ENCODE measurements around the gene ZNF135.

ZNF135 gene

GRCh38 chr19:58095328-58095727 lies 36.2 kb downstream of the ZNF135 start:
- no peak for DNase-seq

DNA sequence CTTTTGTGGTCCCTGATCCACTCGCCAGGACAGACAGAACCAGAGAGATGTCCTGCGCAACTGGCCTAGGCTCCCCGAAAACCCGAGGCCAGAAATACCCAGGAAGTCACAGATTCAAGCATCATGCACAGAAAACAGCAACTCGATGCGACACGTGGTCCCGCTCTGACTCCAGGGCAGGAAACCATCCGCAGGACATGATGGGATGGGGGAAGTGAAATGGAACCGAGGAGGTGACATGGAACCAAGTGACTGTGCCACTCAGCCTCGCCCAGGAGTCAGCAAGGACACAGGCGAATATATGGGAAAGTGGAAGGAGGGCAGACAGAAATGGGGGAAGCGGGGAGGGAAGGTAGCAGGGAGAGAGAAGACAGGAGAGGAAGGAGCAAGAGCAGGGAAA lies 37.8 kb downstream of the ZNF135 start:
- no peak for DNase-seq

DNA sequence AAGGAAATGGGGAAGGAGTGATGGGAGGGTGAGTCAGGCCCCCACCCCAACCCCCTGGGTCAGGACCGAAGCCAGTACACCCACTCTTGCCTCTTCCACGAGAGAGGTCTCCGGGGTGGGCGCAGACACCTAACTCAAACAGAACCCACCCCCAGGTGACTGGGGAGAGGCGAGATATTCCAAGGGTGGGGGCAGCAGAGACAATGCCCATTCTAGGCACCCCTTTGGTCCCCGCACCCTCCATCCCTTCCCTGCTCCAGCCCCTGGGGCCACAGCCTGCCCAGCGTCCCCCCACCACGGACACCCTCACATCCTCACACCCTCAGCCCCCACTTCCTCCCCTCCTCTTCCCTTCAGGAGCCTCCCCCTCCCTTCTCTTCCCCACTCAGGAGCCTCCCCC lies 38.3 kb downstream of the ZNF135 start:
- DNase-seq, result no peak

DNA sequence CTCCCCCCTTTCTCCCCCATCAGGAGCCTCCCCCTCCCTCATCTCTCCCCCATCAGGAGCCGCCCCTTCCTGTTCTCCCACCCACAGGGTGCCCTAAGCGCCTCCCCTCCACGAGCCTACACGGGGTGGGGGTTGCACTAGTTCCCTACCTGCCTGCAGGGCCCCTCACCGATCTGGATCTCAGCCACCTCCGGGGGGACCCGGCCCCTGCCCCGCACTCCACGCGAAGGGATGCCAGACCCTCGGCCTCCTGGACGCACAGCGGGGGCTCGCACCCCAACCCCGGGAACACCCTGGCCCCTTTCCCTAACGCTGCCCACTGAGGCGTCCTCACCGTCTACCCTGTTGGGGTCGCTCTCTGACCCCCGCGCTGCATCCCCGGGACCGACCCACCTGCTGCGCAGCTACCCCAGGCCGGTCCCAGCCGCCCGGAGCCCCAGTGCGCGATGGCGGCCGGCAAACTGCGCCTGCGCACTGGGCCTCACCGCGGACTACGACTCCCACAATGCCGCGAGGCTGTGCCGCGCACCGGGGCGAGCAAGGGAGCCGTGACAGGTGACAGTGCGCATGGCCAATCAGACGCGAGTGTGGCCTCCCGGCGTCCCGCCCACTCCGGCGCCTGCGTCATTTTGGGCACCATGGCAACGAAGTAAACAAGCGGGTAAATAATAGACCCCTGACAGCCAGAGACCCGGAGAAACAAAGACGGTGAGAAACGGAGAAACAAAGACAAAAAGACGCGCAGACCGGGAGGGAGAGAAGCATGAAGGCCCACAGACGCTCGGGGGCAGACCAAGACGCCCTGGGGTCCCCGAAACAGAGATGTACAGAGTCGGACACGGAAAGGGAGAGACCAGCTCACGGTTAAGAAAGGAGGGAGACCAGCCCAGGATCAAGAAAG lies 38.9 kb downstream of the ZNF135 start, which contains the start of gene ZSCAN18:
Gene ZSCAN18 (minus strand): TSS at position 451 of the 901 bp plus-strand sequence. CDS start 7,964 bp downstream, outside the sequence.
- peak; percentile 96 for DNase-seq

DNA sequence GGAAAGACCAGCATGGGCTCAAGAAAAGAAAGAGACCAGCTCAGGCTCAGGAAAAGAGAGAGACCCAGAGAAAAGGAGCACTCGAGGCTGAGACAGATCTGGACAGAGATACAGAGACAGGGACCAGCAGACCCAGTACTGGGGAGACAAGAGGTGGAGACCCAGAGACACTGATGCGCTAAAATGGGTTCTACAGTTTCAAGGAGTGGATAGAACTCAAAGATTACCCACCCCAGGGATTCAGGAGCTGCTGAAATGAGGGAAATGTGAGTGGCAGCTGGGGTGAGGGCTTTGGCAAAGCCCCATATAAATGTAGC lies 39.6 kb downstream of the ZNF135 start:
- no peak for DNase-seq

- no peak for DNase-seq
Measured at GRCh38 chr19:58107778-58108545, 48.9 kb downstream of the ZNF135 start.

GRCh38 chr19:58108546-58108817 lies 49.4 kb downstream of the ZNF135 start:
- DNase-seq, result no peak

GRCh38 chr19:58117841-58118575 lies 58.9 kb downstream of the ZNF135 start:
- DNase-seq, result no peak

GRCh38 chr19:58118979-58119733 lies 60.1 kb downstream of the ZNF135 start:
- no peak for DNase-seq

Measured in NCI-H2171 (cell line).